Brain microvascular endothelial cell (primary cell): Measurements from ENCODE around the gene ORC1.

Source experiments
- DNase-seq: peaks from one replicate; pipeline ENCODE4 v3.0.0-alpha.2; 2020
- H3K27ac ChIP-seq: fragments of 250-450 bp; sonication (Bioruptor Pico); 2 replicates; pipeline ENCODE4 v1.5.1; 2020; ENCODE audit warnings: mild to moderate bottlenecking, moderate library complexity
- H3K27me3 ChIP-seq: fragments of 250-450 bp; sonication (Bioruptor Pico); replicated peaks from 2 replicates; pipeline ENCODE4 v1.5.1; 2020; ENCODE audit warnings: mild to moderate bottlenecking
- H3K36me3 ChIP-seq: fragments of 250-450 bp; sonication (Bioruptor Pico); replicated peaks from 2 replicates; pipeline ENCODE4 v1.5.1; 2020; ENCODE audit warnings: mild to moderate bottlenecking
- H3K4me3 ChIP-seq: 2 replicates; pipeline ENCODE4 v1.5.1; 2011; ENCODE audit warnings: low read depth, mild to moderate bottlenecking, control low read depth, low read length, moderate library complexity
- in situ Hi-C: cut with HindIII; loops from 2 replicates; pipeline ENCODE4 v1.10.0; 2017; ENCODE audit warnings: low sequenced_read_pairs, low pct_ligation_motif_present
- TF ChIP-seq, protein P1 (sequence below): IDR thresholded peaks from 2 replicates; pipeline ENCODE4 v1.5.1; 2011; ENCODE audit warnings: low read depth, mild to moderate bottlenecking, moderate library complexity, low read length, control low read depth, inconsistent platforms; ENCODE audit errors: missing control alignments

The ORC1 gene

DNA sequence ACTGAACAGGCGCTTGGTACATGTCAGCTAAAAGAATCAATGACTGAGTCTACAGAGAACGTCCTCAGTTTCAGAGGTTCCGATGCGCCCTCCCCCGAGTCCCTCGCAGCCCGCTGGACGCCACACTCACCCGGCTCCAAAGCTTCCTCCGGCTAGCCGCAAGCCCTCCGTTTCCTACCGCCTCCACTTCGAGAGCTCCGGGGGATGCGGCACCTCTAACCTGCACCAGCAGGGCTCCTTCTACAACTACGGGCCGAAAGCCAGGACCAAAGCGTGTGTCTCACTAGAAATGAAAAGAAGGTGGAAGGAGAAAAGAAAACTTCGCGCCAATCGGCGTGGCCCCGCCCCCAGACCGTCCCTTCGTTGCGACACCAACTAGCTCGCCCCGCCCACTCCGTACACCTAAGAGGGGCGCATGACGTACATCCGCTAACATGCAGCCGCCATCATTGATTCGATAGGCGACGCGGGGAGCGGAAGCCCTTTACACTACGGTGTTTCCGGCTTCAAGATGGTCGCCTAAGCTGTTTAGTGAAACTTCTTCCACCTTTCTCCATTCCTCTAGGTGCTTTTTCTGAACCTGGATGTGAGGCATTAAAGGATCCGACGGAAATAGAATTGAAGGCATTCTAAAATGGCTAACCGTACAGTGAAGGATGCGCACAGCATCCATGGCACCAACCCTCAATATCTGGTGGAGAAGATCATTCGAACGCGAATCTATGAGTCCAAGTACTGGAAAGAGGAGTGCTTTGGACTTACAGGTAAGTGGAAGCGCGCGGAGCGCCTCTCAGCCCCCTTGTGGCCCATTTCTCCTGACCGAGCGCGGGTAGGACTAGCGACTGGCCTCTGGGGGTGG is at the start of gene ORC1, which contains the start of gene PRPF38A:
ORC1 (minus strand) TSS at position 308 of the 859 bp plus-strand sequence. CDS start 2,200 bp downstream, outside the sequence.
PRPF38A (plus strand) TSS at position 487 of the 859 bp plus-strand sequence; CDS start at position 635, 148 bp downstream.
- DNase-seq = peak; percentile 97
- H3K27me3 ChIP-seq = no peaks in the 10 kb centered on the region
- H3K36me3 ChIP-seq = peaks cover 23% of the 10 kb centered on the region
- in situ Hi-C loops = no loop called here
- H3K4me3 ChIP-seq = peak within 1 kb of the TSS; percentile 96
- H3K27ac ChIP-seq = peak within 1 kb of the TSS; percentile 92
- TF ChIP-seq, protein P1, sequence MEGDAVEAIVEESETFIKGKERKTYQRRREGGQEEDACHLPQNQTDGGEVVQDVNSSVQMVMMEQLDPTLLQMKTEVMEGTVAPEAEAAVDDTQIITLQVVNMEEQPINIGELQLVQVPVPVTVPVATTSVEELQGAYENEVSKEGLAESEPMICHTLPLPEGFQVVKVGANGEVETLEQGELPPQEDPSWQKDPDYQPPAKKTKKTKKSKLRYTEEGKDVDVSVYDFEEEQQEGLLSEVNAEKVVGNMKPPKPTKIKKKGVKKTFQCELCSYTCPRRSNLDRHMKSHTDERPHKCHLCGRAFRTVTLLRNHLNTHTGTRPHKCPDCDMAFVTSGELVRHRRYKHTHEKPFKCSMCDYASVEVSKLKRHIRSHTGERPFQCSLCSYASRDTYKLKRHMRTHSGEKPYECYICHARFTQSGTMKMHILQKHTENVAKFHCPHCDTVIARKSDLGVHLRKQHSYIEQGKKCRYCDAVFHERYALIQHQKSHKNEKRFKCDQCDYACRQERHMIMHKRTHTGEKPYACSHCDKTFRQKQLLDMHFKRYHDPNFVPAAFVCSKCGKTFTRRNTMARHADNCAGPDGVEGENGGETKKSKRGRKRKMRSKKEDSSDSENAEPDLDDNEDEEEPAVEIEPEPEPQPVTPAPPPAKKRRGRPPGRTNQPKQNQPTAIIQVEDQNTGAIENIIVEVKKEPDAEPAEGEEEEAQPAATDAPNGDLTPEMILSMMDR = peak; percentile 80

DNA sequence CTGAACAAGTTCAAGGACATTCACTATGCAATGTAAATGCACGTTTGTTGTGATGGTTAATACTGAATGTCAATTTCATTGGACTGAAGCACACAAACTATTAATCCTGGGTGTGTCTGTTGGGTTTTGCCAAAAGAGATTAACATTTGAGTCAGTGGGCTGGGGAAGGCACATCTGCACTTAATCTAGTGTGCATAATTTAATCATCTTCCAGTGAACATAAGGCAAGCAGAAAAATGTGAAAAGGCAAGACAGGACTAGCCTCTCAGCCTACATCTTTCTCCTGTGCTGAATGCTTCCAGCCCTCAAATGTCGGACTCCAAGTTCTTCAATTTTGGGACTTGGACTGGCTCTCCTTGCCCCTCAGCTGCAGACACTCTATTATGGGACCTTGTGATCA is 40.2 kb upstream of the ORC1 start:
- Histone ChIP-seq H3K27ac (no peak overlapping the region), H3K36me3 (no peaks in the 10 kb centered on the region), H3K27me3 (no peaks in the 10 kb centered on the region), H3K4me3 (no peak overlapping the region)
- in situ Hi-C loops = no loop called here
- TF ChIP-seq, protein P1 = no peak
- DNase-seq = no peak

DNA sequence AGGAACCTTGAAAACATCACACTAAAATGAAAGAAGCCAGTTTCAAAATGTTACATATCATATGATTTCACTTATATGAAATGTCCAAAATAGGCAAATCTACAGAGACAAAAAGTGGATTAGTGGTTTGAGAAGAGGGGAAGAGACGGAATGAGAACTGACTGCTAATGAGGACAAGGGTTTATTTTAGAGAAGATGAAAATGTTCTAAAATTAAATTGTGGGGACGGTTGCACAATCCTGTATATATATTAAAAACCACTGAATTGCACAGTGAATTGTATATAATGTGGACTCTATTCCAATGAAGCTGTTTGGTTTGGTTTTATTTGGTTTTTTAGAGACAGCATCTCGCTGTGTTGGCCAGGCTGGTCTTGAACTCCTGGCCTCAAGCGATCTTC is 35.8 kb upstream of the ORC1 start:
- H3K4me3 ChIP-seq = no peak overlapping the region
- DNase-seq = no peak
- TF ChIP-seq, protein P1 = no peak
- H3K27ac ChIP-seq = no peak overlapping the region
- in situ Hi-C loops = no loop called here
- H3K36me3 ChIP-seq = peaks cover 3% of the 10 kb centered on the region
- H3K27me3 ChIP-seq = no peaks in the 10 kb centered on the region

- H3K27ac ChIP-seq = no peak overlapping the region
- H3K27me3 ChIP-seq = no peaks in the 10 kb centered on the region
- peaks cover 6% of the 10 kb centered on the region for H3K36me3 ChIP-seq
- H3K4me3 ChIP-seq = no peak overlapping the region
- DNase-seq = no peak
- in situ Hi-C loops = no loop called here
- TF ChIP-seq, protein P1 = no peak
Observed at GRCh38 chr1:52436817-52437216, 32.6 kb upstream of the ORC1 start.

- in situ Hi-C loops = no loop called here
Observed at GRCh38 chr1:52435650-52436049, 31.4 kb upstream of the ORC1 start.

More at GRCh38 chr1:52435650-52436049, 31.4 kb upstream of the ORC1 start:
- DNase-seq = no peak
- peaks cover 13% of the 10 kb centered on the region for H3K36me3 ChIP-seq
- H3K4me3 ChIP-seq = no peak overlapping the region
- H3K27ac ChIP-seq = no peak overlapping the region
- no peaks in the 10 kb centered on the region for H3K27me3 ChIP-seq
- TF ChIP-seq, protein P1 = no peak
